Keratinocyte (primary cell): ENCODE measurements around the gene DENND1A. TPM values are rescaled to one million over a fixed set of nuclear protein-coding genes. Genes with fewer than 3 reads are reported as not detected.

Source experiments
- DNase-seq: peaks from one replicate; pipeline ENCODE4 v3.0.0-alpha.2; 2011; ENCODE audit warnings: low read depth, missing footprints, low spot score
- FAIRE-seq: peaks from 2 replicates; lab custom pipeline; 2011; peaks lifted over from hg19 to GRCh38; lab: Jason Lieb, UNC
- H2AFZ ChIP-seq: 2 replicates; pipeline ENCODE4 v1.6.0; 2012; ENCODE audit warnings: low read length, control low read depth, inconsistent platforms; ENCODE audit not compliant: control insufficient read depth
- H3K27ac ChIP-seq: 2 replicates; pipeline ENCODE4 v1.5.1; 2011; ENCODE audit warnings: low read length; ENCODE audit not compliant: control insufficient read depth, insufficient read depth
- H3K27me3 ChIP-seq: 3 replicates; pipeline ENCODE4 v1.6.0; 2011; ENCODE audit warnings: low read length; ENCODE audit not compliant: control insufficient read depth, insufficient read depth; ENCODE audit errors: extremely low read depth
- H3K36me3 ChIP-seq, 2 experiments: 2 replicates in 1 of 2; 3 replicates in 1 of 2; pipeline ENCODE4 v1.5.1; 2011; ENCODE audit warnings: low read length in 2 of 2, mild to moderate bottlenecking in 1 of 2; ENCODE audit not compliant: control insufficient read depth in 2 of 2, insufficient read depth in 2 of 2; ENCODE audit errors: extremely low read depth in 1 of 2
- H3K4me1 ChIP-seq: 3 replicates; pipeline ENCODE4 v1.5.1; 2011; ENCODE audit warnings: low read length; ENCODE audit not compliant: control insufficient read depth, insufficient read depth; ENCODE audit errors: extremely low read depth
- H3K4me2 ChIP-seq: 3 replicates; pipeline ENCODE4 v1.6.0; 2011; ENCODE audit warnings: low read depth, low read length; ENCODE audit not compliant: control insufficient read depth, insufficient read depth; ENCODE audit errors: extremely low read depth
- H3K4me3 ChIP-seq, 3 experiments: fragments of 200-600 bp in 1 of 3; sonication (generic) in 1 of 3; 2 replicates in 2 of 3; 3 replicates in 1 of 3; pipeline ENCODE4 v1.5.1; 2011 to 2016; ENCODE audit warnings: low read length in 3 of 3, mild to moderate bottlenecking in 3 of 3, control low read depth in 2 of 3, inconsistent platforms in 1 of 3, low read depth in 1 of 3, mixed read lengths in 1 of 3, mixed run types in 1 of 3, moderate library complexity in 1 of 3; ENCODE audit not compliant: control insufficient read depth in 2 of 3, insufficient read depth in 2 of 3; ENCODE audit errors: extremely low read depth in 1 of 3
- H3K79me2 ChIP-seq: 2 replicates; pipeline ENCODE4 v1.6.0; 2012; ENCODE audit warnings: low read length; ENCODE audit not compliant: control insufficient read depth, insufficient read depth
- H3K9ac ChIP-seq: 3 replicates; pipeline ENCODE4 v1.6.0; 2011; ENCODE audit warnings: low read length; ENCODE audit not compliant: control insufficient read depth, insufficient read depth; ENCODE audit errors: extremely low read depth
- H3K9me1 ChIP-seq: 3 replicates; pipeline ENCODE4 v1.6.0; 2011; ENCODE audit warnings: low read length; ENCODE audit not compliant: control insufficient read depth, insufficient read depth; ENCODE audit errors: extremely low read depth
- H3K9me3 ChIP-seq: 2 replicates; pipeline ENCODE4 v1.5.1; 2012; ENCODE audit warnings: low read depth, low read length; ENCODE audit not compliant: control insufficient read depth
- H4K20me1 ChIP-seq: 3 replicates; pipeline ENCODE4 v1.6.0; 2011; ENCODE audit warnings: low read length; ENCODE audit not compliant: control insufficient read depth, insufficient read depth; ENCODE audit errors: extremely low read depth
- CTCF ChIP-seq, 3 experiments: IDR thresholded peaks in 1 of 3; conservative IDR thresholded peaks in 1 of 3; optimal IDR thresholded peaks in 1 of 3; 2 replicates in 2 of 3; 3 replicates in 1 of 3; pipeline versions ENCODE3 to v1.5.1; 2011; ENCODE audit warnings: low read length in 3 of 3, mild to moderate bottlenecking in 3 of 3, moderate library complexity in 2 of 3, control low read depth in 1 of 3, inconsistent platforms in 1 of 3; ENCODE audit not compliant: insufficient read depth in 2 of 3; ENCODE audit errors: extremely low read depth in 1 of 3
- EZH2 ChIP-seq: IDR thresholded peaks from one replicate; pipeline ENCODE4 v1.6.1; 2012; ENCODE audit warnings: inconsistent platforms, mild to moderate bottlenecking, low read length, moderate library complexity
- dilution Hi-C: fragments of 300-500 bp; cut with MboI; formaldehyde crosslinking; loops from one replicate; pipeline ENCODE4 v1.7.0; 2020; ENCODE audit warnings: low sequenced_read_pairs; ENCODE audit not compliant: extremely low pct_ligation_motif_present
- polyA plus RNA-seq, 5 experiments: library from polyadenylated mRNA; depleted of rRNA in 3 of 5; stranded (reverse) in 3 of 5; stranded (forward) in 1 of 5; unstranded in 1 of 5; fragments of >200 nt; gene quantifications; 1 replicate in 1 of 5; 2 replicates in 3 of 5; 3 replicates in 1 of 5; pipeline versions ENCODE4 v1.2.1 to v1.2.3, GENCODE V29; 2011 to 2012; ENCODE audit warnings: missing spikeins in 2 of 5, low read depth in 1 of 5, low replicate concordance in 1 of 5

The DENND1A gene
- polyA plus RNA-seq, 1 donor (not counting 4 experiments of a cell fraction or from before 2014, with no cell fraction given): 13.0 TPM

GRCh38 chr9:123654218-123654993 is 275.5 kb downstream of the DENND1A start:
- peaks cover 2% of the 10 kb centered on the region for H3K9me1 ChIP-seq
- dilution Hi-C loops: no loop called here
- H3K4me2 ChIP-seq: no peak overlapping the region
- no peaks in the 10 kb centered on the region for H4K20me1 ChIP-seq
- no peak overlapping the region for H3K27ac ChIP-seq
- H3K27me3 ChIP-seq: no peaks in the 10 kb centered on the region
- H2AFZ ChIP-seq: no peak overlapping the region
- no peak overlapping the region for H3K4me3 ChIP-seq
- TF ChIP-seq EZH2 (no peak), CTCF (optimal IDR thresholded peaks at IDR 0.05 in 1 of 3, IDR thresholded peaks at IDR 0.05 in 1 of 3, conservative IDR thresholded peaks at IDR 0.05 in 1 of 3; ENCODE audit: extremely low read depth in 1 of 3, insufficient read depth in 2 of 3, low read length in 3 of 3) (no peak)
- no peaks in the 10 kb centered on the region for H3K4me1 ChIP-seq
- peaks cover 0 to 1% of the 10 kb centered on the region in 2 experiments for H3K36me3 ChIP-seq
- DNase-seq (no peak), FAIRE-seq (no peak)
- H3K79me2 ChIP-seq: no peaks in the 10 kb centered on the region
- no peaks in the 10 kb centered on the region for H3K9me3 ChIP-seq
- no peak overlapping the region for H3K9ac ChIP-seq

- no peaks in the 10 kb centered on the region for H3K9me3 ChIP-seq
- no peak overlapping the region for H3K27ac ChIP-seq
- H3K4me1 ChIP-seq: no peaks in the 10 kb centered on the region
- dilution Hi-C loops: no loop called here
- no peak overlapping the region for H3K4me2 ChIP-seq
- peaks cover 2% of the 10 kb centered on the region for H3K9me1 ChIP-seq
- peaks cover 0 to 1% of the 10 kb centered on the region in 2 experiments for H3K36me3 ChIP-seq
- no peak overlapping the region for H3K4me3 ChIP-seq
- H3K79me2 ChIP-seq: no peaks in the 10 kb centered on the region
- no peak for TF ChIP-seq CTCF (optimal IDR thresholded peaks at IDR 0.05 in 1 of 3, IDR thresholded peaks at IDR 0.05 in 1 of 3, conservative IDR thresholded peaks at IDR 0.05 in 1 of 3; ENCODE audit: extremely low read depth in 1 of 3, insufficient read depth in 2 of 3, low read length in 3 of 3)
- TF ChIP-seq EZH2: no peak
- no peaks in the 10 kb centered on the region for H3K27me3 ChIP-seq
- FAIRE-seq (no peak), DNase-seq (no peak)
- no peak overlapping the region for H2AFZ ChIP-seq
- no peak overlapping the region for H3K9ac ChIP-seq
- H4K20me1 ChIP-seq: no peaks in the 10 kb centered on the region
Observed at GRCh38 chr9:123652416-123652815, 277.5 kb downstream of the DENND1A start.
